Lower leg skin (tissue), 3 donors: Measurements from ENCODE around the gene PANX3.

Experiments
- POLR2A ChIP-seq, 2 donors: fragments of 450-650 bp; IDR thresholded peaks; one replicate each; pipeline ENCODE4 v1.6.1; 2016 to 2017; ENCODE audit warnings: antibody characterized with exemption in 2 of 2, mild to moderate bottlenecking in 1 of 2, moderate library complexity in 1 of 2
- TF ChIP-seq, protein P1 (sequence below), 3 donors: fragments of 450-650 bp; IDR thresholded peaks; one replicate each; pipeline ENCODE4 v1.5.1; 2016; ENCODE audit warnings: antibody characterized with exemption in 3 of 3, mild to moderate bottlenecking in 3 of 3, moderate library complexity in 2 of 3

DNA sequence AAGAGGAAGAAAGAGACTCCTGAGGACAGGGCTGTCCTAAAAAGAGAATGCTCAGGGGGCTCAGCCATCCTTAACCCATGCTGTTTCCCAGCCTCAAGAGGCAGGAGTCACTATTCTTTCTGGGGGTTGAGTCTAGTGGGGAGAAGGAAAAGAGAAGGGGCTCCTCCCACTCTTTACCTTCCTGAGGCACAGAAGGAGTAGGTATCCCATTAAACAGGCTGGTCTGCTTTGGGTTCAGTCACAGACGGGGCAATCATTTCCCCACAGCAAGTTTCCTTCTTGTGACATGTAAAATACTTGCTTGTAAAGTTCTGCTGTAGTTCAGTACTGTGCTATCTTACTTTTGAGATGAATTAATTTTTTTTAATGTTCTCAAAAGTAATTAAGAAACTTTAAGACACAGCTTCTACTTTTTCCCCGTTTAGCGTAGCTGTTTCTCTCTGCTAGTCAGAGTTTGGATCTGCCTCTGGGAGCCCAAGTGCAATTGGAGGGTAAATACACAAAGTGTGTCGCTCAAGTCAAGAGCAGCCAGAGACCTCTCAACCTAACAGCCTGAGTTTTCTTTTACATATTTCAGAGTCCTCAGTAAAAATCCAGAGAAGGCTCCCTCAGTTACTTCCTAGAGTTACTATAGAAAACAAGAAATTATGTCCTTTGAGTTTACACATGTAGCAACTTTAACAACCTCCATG lies 26.4 kb upstream of the PANX3 start:
- no peak for TF ChIP-seq POLR2A (IDR thresholded peaks at IDR 0.05)
- TF ChIP-seq, protein P1, sequence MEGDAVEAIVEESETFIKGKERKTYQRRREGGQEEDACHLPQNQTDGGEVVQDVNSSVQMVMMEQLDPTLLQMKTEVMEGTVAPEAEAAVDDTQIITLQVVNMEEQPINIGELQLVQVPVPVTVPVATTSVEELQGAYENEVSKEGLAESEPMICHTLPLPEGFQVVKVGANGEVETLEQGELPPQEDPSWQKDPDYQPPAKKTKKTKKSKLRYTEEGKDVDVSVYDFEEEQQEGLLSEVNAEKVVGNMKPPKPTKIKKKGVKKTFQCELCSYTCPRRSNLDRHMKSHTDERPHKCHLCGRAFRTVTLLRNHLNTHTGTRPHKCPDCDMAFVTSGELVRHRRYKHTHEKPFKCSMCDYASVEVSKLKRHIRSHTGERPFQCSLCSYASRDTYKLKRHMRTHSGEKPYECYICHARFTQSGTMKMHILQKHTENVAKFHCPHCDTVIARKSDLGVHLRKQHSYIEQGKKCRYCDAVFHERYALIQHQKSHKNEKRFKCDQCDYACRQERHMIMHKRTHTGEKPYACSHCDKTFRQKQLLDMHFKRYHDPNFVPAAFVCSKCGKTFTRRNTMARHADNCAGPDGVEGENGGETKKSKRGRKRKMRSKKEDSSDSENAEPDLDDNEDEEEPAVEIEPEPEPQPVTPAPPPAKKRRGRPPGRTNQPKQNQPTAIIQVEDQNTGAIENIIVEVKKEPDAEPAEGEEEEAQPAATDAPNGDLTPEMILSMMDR (IDR thresholded peaks at IDR 0.05) = no peak
